Uterus (tissue), 4 donors: ENCODE data around the gene REV3L. TPM values are rescaled to one million over a fixed set of nuclear protein-coding genes. Genes with fewer than 3 reads are reported as not detected.

ENCODE experiments used
- DNase-seq, 2 donors: peaks; one replicate each; pipeline ENCODE4 v3.0.0-alpha.2; 2019 to 2020
- H3K27ac ChIP-seq, 2 donors: fragments of 200-600 bp; sonication (generic); 1 replicate in 1 of 2; 2 replicates in 1 of 2; pipeline ENCODE4 v1.5.1; 2016 to 2018
- H3K27me3 ChIP-seq, 2 donors: fragments of 200-600 bp; sonication (generic); one replicate each; pipeline ENCODE4 v1.5.1; 2018 to 2019; ENCODE audit warnings: control low read depth in 1 of 2
- H3K36me3 ChIP-seq, 2 donors: fragments of 200-600 bp; sonication (generic); one replicate each; pipeline ENCODE4 v1.5.1; 2019; ENCODE audit warnings: control low read depth in 1 of 2
- H3K4me1 ChIP-seq, 2 donors: fragments of 200-600 bp; sonication (generic); one replicate each; pipeline ENCODE4 v1.5.1; 2018 to 2019; ENCODE audit warnings: control low read depth in 1 of 2
- H3K4me3 ChIP-seq, 2 donors: fragments of 200-600 bp; sonication (generic); 1 replicate in 1 of 2; 2 replicates in 1 of 2; pipeline ENCODE4 v1.5.1; 2018 to 2019; ENCODE audit warnings: mild to moderate bottlenecking in 1 of 2
- H3K9me3 ChIP-seq, 2 donors: fragments of 200-600 bp; sonication (generic); one replicate each; pipeline ENCODE4 v1.5.1; 2019; ENCODE audit warnings: control low read depth in 1 of 2
- CTCF ChIP-seq, 4 experiments: fragments of 200-600 bp in 2 of 4; fragments of 450-650 bp in 2 of 4; sonication (generic) in 2 of 4; IDR thresholded peaks; one replicate each; pipeline ENCODE4 v1.5.1; 2016 to 2019; ENCODE audit warnings: antibody characterized with exemption in 4 of 4, mild to moderate bottlenecking in 2 of 4, moderate library complexity in 1 of 4
- POLR2A ChIP-seq, 2 donors: fragments of 450-650 bp; IDR thresholded peaks; one replicate each; pipeline ENCODE4 v1.6.1; 2016; ENCODE audit warnings: antibody characterized with exemption in 2 of 2, mild to moderate bottlenecking in 1 of 2, moderate library complexity in 1 of 2
- intact Hi-C: fragments of 100-400 bp; cut with DNase I; formaldehyde crosslinking; loops from one replicate; pipeline ENCODE4 v1.15.1; 2023; ENCODE audit warnings: low total_unique reads
- total RNA-seq, 4 donors: library from RNA; depleted of rRNA in 3 of 4; stranded (reverse); fragments of >200 nt in 3 of 4; gene quantifications; one replicate each; pipeline versions ENCODE4 v1.1.0 to v1.2.4, GENCODE V29; 2014 to 2023
- donor health status: DM: yes; HTN: yes; CAD: no.

Gene REV3L
- total RNA-seq, 4 donors from 2014 or later = 67.9 to 318 (median 127) TPM

DNA sequence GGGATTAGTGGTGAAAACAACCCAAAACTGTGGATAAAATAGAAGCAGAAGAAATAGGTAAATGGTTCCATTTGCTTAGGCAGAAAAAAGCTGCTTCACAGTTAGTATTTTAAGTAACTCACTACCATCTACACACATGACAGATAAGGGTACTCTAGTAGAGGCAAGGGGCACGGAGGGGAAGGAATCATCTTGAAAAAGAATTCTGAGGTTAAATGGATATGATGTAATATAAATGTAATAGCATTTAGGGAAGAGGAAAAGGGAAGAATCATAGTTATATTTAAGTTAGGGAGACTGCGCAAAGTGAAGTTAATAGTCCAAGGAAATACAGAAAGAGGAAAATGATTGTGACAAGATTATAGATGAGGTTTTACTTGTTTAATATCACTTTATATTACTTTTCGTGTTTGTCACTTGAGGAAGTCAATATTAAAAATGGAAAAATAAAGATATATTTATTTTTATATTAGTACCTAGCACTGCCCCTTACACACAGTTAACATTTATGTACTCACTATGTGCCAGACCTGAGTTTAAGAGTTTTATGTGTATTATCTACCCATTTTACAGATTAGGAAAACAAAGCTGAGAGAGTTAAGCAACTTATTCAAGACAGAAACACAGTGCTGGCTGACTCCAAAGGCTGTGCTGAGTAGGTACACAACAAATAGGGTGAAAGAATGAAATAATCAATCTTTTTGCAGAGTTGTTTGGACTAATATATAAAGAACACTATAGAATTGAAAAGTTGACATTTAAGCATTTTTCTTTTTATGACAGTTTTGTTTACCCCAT, 128.1 kb downstream of the REV3L start:
- Histone ChIP-seq H3K36me3 (no peaks in the 10 kb centered on the region), H3K27me3 (no peaks in the 10 kb centered on the region), H3K27ac (no peak overlapping the region), H3K4me1 (no peaks in the 10 kb centered on the region), H3K4me3 (no peak overlapping the region), H3K9me3 (no peaks in the 10 kb centered on the region)
- TF ChIP-seq POLR2A (IDR thresholded peaks at IDR 0.05) = no peak
- no peak for TF ChIP-seq CTCF (IDR thresholded peaks at IDR 0.05)
- DNase-seq = no peak
- intact Hi-C loops = no loop called here

- DNase-seq = no peak
- H3K36me3 ChIP-seq = no peaks in the 10 kb centered on the region
- intact Hi-C loops = no loop called here
- H3K4me3 ChIP-seq = no peak overlapping the region
- TF ChIP-seq POLR2A (IDR thresholded peaks at IDR 0.05) = no peak
- TF ChIP-seq CTCF (IDR thresholded peaks at IDR 0.05) = no peak
- no peaks in the 10 kb centered on the region for H3K4me1 ChIP-seq
- H3K27me3 ChIP-seq = no peaks in the 10 kb centered on the region
- H3K9me3 ChIP-seq = no peaks in the 10 kb centered on the region
- H3K27ac ChIP-seq = no peak overlapping the region
Observed at GRCh38 chr6:111353912-111354462, 129.0 kb downstream of the REV3L start.

DNA sequence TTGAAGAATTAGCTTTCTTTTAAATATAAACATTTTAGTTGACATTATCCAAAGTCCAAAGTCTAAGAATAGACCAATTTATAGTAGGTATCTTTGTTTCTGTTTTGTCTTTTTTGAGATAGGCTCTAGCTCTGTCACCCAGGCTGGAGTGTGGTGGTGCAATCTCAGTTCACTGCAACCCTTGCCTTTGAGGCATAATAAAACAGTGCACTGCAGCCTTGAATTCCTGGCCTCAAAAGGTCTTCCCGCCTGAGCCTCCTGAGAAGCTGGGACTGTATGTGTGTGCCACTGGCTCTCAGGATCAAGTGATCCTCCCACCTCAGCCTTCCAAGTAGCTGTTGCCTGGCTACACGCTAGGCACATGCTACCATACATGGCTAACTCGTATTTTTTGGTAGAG, 135.4 kb downstream of the REV3L start:
- intact Hi-C loops = no loop called here

DNA sequence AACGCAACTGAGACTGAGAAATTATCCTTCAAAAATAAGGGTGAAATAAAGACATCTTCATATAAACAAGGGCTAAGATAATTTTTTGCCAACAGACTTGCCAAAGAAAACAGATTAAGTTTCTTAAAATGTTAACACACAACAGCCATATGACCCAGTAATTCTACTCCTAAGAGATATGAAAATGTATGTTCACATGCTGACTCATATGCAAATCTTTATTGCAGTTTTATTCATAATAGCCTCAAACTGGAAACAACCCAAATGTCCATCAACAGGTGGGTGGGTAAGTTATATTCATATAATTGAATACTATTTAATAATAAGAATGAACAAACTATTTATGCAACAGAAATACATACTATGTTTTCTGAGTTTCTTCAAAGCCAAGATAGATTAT, 140.1 kb downstream of the REV3L start:
- no peaks in the 10 kb centered on the region for H3K9me3 ChIP-seq
- no peak for TF ChIP-seq POLR2A (IDR thresholded peaks at IDR 0.05)
- no peak for TF ChIP-seq CTCF (IDR thresholded peaks at IDR 0.05)
- H3K36me3 ChIP-seq = no peaks in the 10 kb centered on the region
- H3K4me3 ChIP-seq = no peak overlapping the region
- no peaks in the 10 kb centered on the region for H3K27me3 ChIP-seq
- intact Hi-C loops = no loop called here
- H3K27ac ChIP-seq = no peak overlapping the region
- H3K4me1 ChIP-seq = no peaks in the 10 kb centered on the region
- DNase-seq = no peak

More for the DNA sequence above, 135.4 kb downstream of the REV3L start:
- Histone ChIP-seq H3K27ac (no peak overlapping the region), H3K9me3 (no peaks in the 10 kb centered on the region), H3K4me1 (no peaks in the 10 kb centered on the region), H3K36me3 (no peaks in the 10 kb centered on the region), H3K4me3 (no peak overlapping the region), H3K27me3 (no peaks in the 10 kb centered on the region)
- no peak for DNase-seq
- no peak for TF ChIP-seq CTCF (IDR thresholded peaks at IDR 0.05)
- TF ChIP-seq POLR2A (IDR thresholded peaks at IDR 0.05) = no peak

DNA sequence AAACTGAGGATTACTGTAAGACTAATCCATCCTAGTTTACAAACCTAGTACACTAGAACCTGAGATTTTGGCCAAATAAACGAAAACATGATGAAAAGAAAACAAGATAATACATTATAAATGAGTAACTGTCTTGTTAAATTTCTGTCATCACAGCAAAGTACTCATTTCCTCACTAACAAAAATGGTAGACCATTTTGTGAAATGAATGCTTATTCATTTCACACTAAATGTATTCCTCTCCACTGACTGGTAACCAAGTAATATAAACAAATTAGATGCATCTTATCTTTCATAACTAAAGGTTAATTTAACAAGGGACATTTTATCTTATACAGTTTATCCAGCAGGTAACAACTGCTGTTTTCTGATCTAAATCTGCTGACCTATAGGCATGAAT, 143.7 kb downstream of the REV3L start:
- peaks cover 0 to 4% of the 10 kb centered on the region in 2 donors for H3K36me3 ChIP-seq
- intact Hi-C loops = no loop called here
- H3K4me1 ChIP-seq = no peaks in the 10 kb centered on the region
- no peak for TF ChIP-seq POLR2A (IDR thresholded peaks at IDR 0.05)
- no peak for TF ChIP-seq CTCF (IDR thresholded peaks at IDR 0.05)
- no peak overlapping the region for H3K27ac ChIP-seq
- H3K4me3 ChIP-seq = no peak overlapping the region
- H3K27me3 ChIP-seq = no peaks in the 10 kb centered on the region
- no peaks in the 10 kb centered on the region for H3K9me3 ChIP-seq
- no peak for DNase-seq
